Tibial artery (tissue), 4 donors: ENCODE measurements around the gene IMPG2.

Experiments used
- DNase-seq, 2 donors: peaks; one replicate each; pipeline ENCODE4 v3.0.0-alpha.2; 2019
- H3K27ac ChIP-seq, 2 donors: fragments of 200-600 bp; sonication (generic) in 1 of 2; 1 replicate in 1 of 2; 2 replicates in 1 of 2; pipeline ENCODE4 v1.5.1; 2018 to 2019; ENCODE audit warnings: mild to moderate bottlenecking in 1 of 2
- H3K27me3 ChIP-seq, 2 donors: fragments of 200-600 bp; sonication (generic) in 1 of 2; one replicate each; pipeline versions ENCODE4 v1.5.1 to v1.6.0; 2016 to 2019
- H3K36me3 ChIP-seq, 3 donors: fragments of 200-600 bp; sonication (generic) in 2 of 3; one replicate each; pipeline ENCODE4 v1.5.1; 2016 to 2019; ENCODE audit warnings: mild to moderate bottlenecking in 2 of 3
- H3K4me1 ChIP-seq, 4 donors: fragments of 200-600 bp; sonication (generic) in 2 of 4; 1 replicate in 3 of 4; 2 replicates in 1 of 4; pipeline ENCODE4 v1.5.1; 2016 to 2019
- H3K4me3 ChIP-seq, 2 donors: fragments of 200-600 bp; sonication (generic) in 1 of 2; 1 replicate in 1 of 2; 2 replicates in 1 of 2; pipeline ENCODE4 v1.5.1; 2018 to 2019; ENCODE audit warnings: mild to moderate bottlenecking in 2 of 2
- H3K9me3 ChIP-seq, 3 donors: fragments of 200-600 bp; sonication (generic) in 1 of 3; one replicate each; pipeline ENCODE4 v1.5.1; 2016 to 2019
- CTCF ChIP-seq, 2 experiments: fragments of 200-600 bp in 1 of 2; fragments of 450-650 bp in 1 of 2; IDR thresholded peaks; one replicate each; pipeline ENCODE4 v1.5.1; 2017 to 2019; ENCODE audit warnings: antibody characterized with exemption in 2 of 2, mild to moderate bottlenecking in 1 of 2, moderate library complexity in 1 of 2
- intact Hi-C: fragments of 100-400 bp; cut with DNase I; formaldehyde crosslinking; loops from one replicate; pipeline ENCODE4 v1.15.0; 2023; ENCODE audit warnings: low total_unique reads

IMPG2 gene

GRCh38 chr3:101216710-101217465, 103.5 kb downstream of the IMPG2 start:
- TF ChIP-seq CTCF (IDR thresholded peaks at IDR 0.05) = no peak
- H3K4me3 ChIP-seq = no peak overlapping the region
- intact Hi-C loops = no loop called here
- no peaks in the 10 kb centered on the region for H3K27me3 ChIP-seq
- H3K27ac ChIP-seq = peak overlapping the region; percentile 39 to 49
- H3K36me3 ChIP-seq = no peaks in the 10 kb centered on the region
- H3K4me1 ChIP-seq = peaks cover 0 to 5% (median 0%) of the 10 kb centered on the region in 4 donors
- no peaks in the 10 kb centered on the region for H3K9me3 ChIP-seq
- peak; percentile 85 to 86 for DNase-seq

GRCh38 chr3:101212730-101213129, 107.6 kb downstream of the IMPG2 start:
- no peak for TF ChIP-seq CTCF (IDR thresholded peaks at IDR 0.05)
- Histone ChIP-seq H3K27ac (no peak overlapping the region), H3K9me3 (no peaks in the 10 kb centered on the region), H3K36me3 (no peaks in the 10 kb centered on the region), H3K4me1 (peaks cover 0 to 5% (median 0%) of the 10 kb centered on the region in 4 donors), H3K4me3 (no peak overlapping the region), H3K27me3 (no peaks in the 10 kb centered on the region)
- intact Hi-C loops = no loop called here
- DNase-seq = no peak

GRCh38 chr3:101204246-101204645, 116.1 kb downstream of the IMPG2 start:
- Histone ChIP-seq H3K4me1 (peaks cover 0 to 27% (median 5%) of the 10 kb centered on the region in 4 donors), H3K4me3 (no peak overlapping the region), H3K27ac (peak overlapping the region in 1 of 2 donors; percentile 13), H3K27me3 (no peaks in the 10 kb centered on the region), H3K9me3 (no peaks in the 10 kb centered on the region), H3K36me3 (no peaks in the 10 kb centered on the region)
- DNase-seq = no peak
- TF ChIP-seq CTCF (IDR thresholded peaks at IDR 0.05) = no peak
- intact Hi-C loops = no loop called here

- no peak for DNase-seq
- H3K4me3 ChIP-seq = no peak overlapping the region
- peaks cover 0 to 27% (median 5%) of the 10 kb centered on the region in 4 donors for H3K4me1 ChIP-seq
- H3K27ac ChIP-seq = no peak overlapping the region
- intact Hi-C loops = no loop called here
- H3K9me3 ChIP-seq = no peaks in the 10 kb centered on the region
- no peak for TF ChIP-seq CTCF (IDR thresholded peaks at IDR 0.05)
- H3K27me3 ChIP-seq = no peaks in the 10 kb centered on the region
- no peaks in the 10 kb centered on the region for H3K36me3 ChIP-seq
These were observed 117.0 kb downstream of the IMPG2 start for GRCh38 chr3:101203411-101203810.

- no peak for TF ChIP-seq CTCF (IDR thresholded peaks at IDR 0.05)
- Histone ChIP-seq H3K27me3 (no peaks in the 10 kb centered on the region), H3K9me3 (no peaks in the 10 kb centered on the region), H3K4me3 (no peak overlapping the region), H3K36me3 (no peaks in the 10 kb centered on the region), H3K27ac (no peak overlapping the region), H3K4me1 (peaks cover 0 to 27% (median 5%) of the 10 kb centered on the region in 4 donors)
- no peak for DNase-seq
- intact Hi-C loops = no loop called here
These were observed 117.7 kb downstream of the IMPG2 start for GRCh38 chr3:101202640-101203039.
